LNCaP clone FGC (cell line): ENCODE measurements around the gene BICDL1.

Experiments
- DNase-seq: peaks from one replicate; pipeline ENCODE4 v3.0.0-alpha.2; 2011; ENCODE audit warnings: low read depth
- H3K4me3 ChIP-seq: 2 replicates; pipeline ENCODE4 v1.5.1; 2011; ENCODE audit warnings: mild to moderate bottlenecking, low read depth, low read length, control low read depth
- CTCF ChIP-seq: IDR thresholded peaks from 2 replicates; pipeline ENCODE4 v1.5.1; 2012; ENCODE audit warnings: mild to moderate bottlenecking; ENCODE audit not compliant: control insufficient read depth, insufficient read depth; ENCODE audit errors: extremely low read depth

Gene BICDL1

GRCh38 chr12:120077260-120077659 is 88.2 kb downstream of the BICDL1 start:
- H3K4me3 ChIP-seq: no peak overlapping the region
- DNase-seq: no peak
- TF ChIP-seq CTCF: no peak

- no peak for TF ChIP-seq CTCF
- no peak overlapping the region for H3K4me3 ChIP-seq
- DNase-seq: no peak
Observed at GRCh38 chr12:120078868-120079267, 89.8 kb downstream of the BICDL1 start.

- DNase-seq: peak; percentile 83
- no peak overlapping the region for H3K4me3 ChIP-seq
- TF ChIP-seq CTCF: no peak
Observed at GRCh38 chr12:120079411-120080400, 90.7 kb downstream of the BICDL1 start.

GRCh38 chr12:120081641-120082040 is 92.6 kb downstream of the BICDL1 start:
- DNase-seq: no peak
- no peak overlapping the region for H3K4me3 ChIP-seq
- no peak for TF ChIP-seq CTCF

GRCh38 chr12:120085920-120086645 is 97.0 kb downstream of the BICDL1 start:
- DNase-seq: no peak
- no peak overlapping the region; the same call in 1 of the 2 replicates for H3K4me3 ChIP-seq
- TF ChIP-seq CTCF: no peak

GRCh38 chr12:120086801-120087621 is 98.0 kb downstream of the BICDL1 start:
- H3K4me3 ChIP-seq: peak overlapping the region; percentile 42
- peak; percentile 99 for TF ChIP-seq CTCF

More at GRCh38 chr12:120086801-120087621, 98.0 kb downstream of the BICDL1 start:
- peak; percentile 99 for DNase-seq
